Measurements from ENCODE around the gene MTHFD1L. TPM values are rescaled to one million over a fixed set of nuclear protein-coding genes. Genes with fewer than 3 reads are reported as not detected.

Gene MTHFD1L
- total RNA-seq, 1 experiment from 2014 or later = 47.8 TPM

GRCh38 chr6:151128763-151129370, 263.4 kb downstream of the MTHFD1L start:
- CTCF ChIA-PET = no interaction called here
- H3K36me3 Mint-ChIP-seq (ENCODE audit: insufficient read depth, unreplicated experiment) = no peaks in the 10 kb centered on the region
- H3K27me3 Mint-ChIP-seq (ENCODE audit: unreplicated experiment) = no peaks in the 10 kb centered on the region
- intact Hi-C loops (cut with micrococcal nuclease; ENCODE audit: unreplicated experiment) = no loop called here
- no peak for DNase-seq
- peaks cover 26% of the 10 kb centered on the region for H3K4me1 Mint-ChIP-seq (ENCODE audit: low read depth, unreplicated experiment)
- TF ChIP-seq, protein P1, sequence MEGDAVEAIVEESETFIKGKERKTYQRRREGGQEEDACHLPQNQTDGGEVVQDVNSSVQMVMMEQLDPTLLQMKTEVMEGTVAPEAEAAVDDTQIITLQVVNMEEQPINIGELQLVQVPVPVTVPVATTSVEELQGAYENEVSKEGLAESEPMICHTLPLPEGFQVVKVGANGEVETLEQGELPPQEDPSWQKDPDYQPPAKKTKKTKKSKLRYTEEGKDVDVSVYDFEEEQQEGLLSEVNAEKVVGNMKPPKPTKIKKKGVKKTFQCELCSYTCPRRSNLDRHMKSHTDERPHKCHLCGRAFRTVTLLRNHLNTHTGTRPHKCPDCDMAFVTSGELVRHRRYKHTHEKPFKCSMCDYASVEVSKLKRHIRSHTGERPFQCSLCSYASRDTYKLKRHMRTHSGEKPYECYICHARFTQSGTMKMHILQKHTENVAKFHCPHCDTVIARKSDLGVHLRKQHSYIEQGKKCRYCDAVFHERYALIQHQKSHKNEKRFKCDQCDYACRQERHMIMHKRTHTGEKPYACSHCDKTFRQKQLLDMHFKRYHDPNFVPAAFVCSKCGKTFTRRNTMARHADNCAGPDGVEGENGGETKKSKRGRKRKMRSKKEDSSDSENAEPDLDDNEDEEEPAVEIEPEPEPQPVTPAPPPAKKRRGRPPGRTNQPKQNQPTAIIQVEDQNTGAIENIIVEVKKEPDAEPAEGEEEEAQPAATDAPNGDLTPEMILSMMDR (IDR thresholded peaks at IDR 0.05; ENCODE audit: unreplicated experiment) = no peak
- H3K4me3 Mint-ChIP-seq (ENCODE audit: low read depth, unreplicated experiment) = no peak overlapping the region
- H3K27ac Mint-ChIP-seq (ENCODE audit: unreplicated experiment) = no peak overlapping the region
- H3K9me3 Mint-ChIP-seq (ENCODE audit: low read depth, unreplicated experiment) = no peaks in the 10 kb centered on the region
- BruUV-seq (replicated peaks) = no TSS peak

DNA sequence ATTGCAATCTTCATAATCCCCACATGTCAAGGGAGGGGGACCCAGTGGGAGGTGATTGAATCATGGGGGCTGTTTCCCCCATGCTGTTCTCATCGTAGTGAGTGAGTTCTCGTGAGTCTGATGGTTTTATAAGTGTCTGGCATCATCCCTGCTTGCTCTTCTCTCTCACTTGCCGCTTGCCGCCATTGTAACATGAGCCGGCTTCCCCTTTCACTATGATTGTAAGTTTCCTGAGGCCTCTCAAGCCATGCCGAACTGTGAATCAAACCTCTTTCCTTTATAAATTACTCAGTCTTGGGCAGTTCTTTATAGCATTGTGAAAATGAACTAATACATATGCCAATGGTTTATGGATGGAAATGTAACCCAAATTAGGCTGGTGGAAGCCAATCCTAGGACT, 264.8 kb downstream of the MTHFD1L start:
- CTCF ChIA-PET = no interaction called here
- TF ChIP-seq, protein P1 (IDR thresholded peaks at IDR 0.05; ENCODE audit: unreplicated experiment) = no peak
- H3K4me1 Mint-ChIP-seq (ENCODE audit: low read depth, unreplicated experiment) = peaks cover 26% of the 10 kb centered on the region
- intact Hi-C loops (cut with micrococcal nuclease; ENCODE audit: unreplicated experiment) = no loop called here
- H3K27me3 Mint-ChIP-seq (ENCODE audit: unreplicated experiment) = no peaks in the 10 kb centered on the region
- H3K27ac Mint-ChIP-seq (ENCODE audit: unreplicated experiment) = no peak overlapping the region
- H3K4me3 Mint-ChIP-seq (ENCODE audit: low read depth, unreplicated experiment) = no peak overlapping the region
- no peaks in the 10 kb centered on the region for H3K9me3 Mint-ChIP-seq (ENCODE audit: low read depth, unreplicated experiment)
- no TSS peak for BruUV-seq (replicated peaks)
- no peaks in the 10 kb centered on the region for H3K36me3 Mint-ChIP-seq (ENCODE audit: insufficient read depth, unreplicated experiment)
- DNase-seq = no peak

DNA sequence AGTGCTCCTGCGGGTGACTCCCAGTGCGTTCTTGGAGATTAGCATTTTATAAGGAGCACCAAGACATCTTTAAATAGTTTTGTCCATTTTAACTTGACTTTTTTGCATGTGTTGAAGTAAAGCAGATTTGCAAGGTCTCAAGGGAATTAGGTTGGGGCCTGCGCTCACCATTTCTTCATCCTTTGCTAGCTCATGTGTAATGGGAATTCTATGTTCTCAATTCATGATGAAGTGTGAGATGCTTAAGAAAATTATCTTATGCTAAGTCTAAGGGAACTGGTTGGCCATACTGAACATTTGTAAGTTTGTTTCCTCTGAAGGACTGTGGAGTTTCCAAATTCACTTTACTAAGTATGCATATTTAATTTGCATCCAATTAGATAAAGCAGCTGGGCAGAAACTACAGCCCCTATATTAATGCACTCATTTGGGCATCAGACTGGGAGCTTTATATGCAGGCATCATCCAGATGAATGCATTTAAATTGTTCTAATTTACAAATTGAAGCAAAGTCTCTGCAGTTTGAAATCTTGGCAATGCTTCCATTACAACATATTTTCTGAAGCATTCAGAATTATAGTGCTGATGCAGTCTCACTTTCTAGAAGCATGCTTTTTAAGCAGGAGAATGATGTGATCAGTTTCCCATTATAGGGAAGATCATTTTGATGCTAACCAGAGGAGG, 266.0 kb downstream of the MTHFD1L start:
- TF ChIP-seq, protein P1 (IDR thresholded peaks at IDR 0.05; ENCODE audit: unreplicated experiment) = no peak
- BruUV-seq (replicated peaks) = no TSS peak
- Mint-ChIP-seq H3K36me3 (ENCODE audit: insufficient read depth, unreplicated experiment) (no peaks in the 10 kb centered on the region), H3K4me3 (ENCODE audit: low read depth, unreplicated experiment) (no peak overlapping the region), H3K27me3 (ENCODE audit: unreplicated experiment) (no peaks in the 10 kb centered on the region), H3K27ac (ENCODE audit: unreplicated experiment) (no peak overlapping the region), H3K9me3 (ENCODE audit: low read depth, unreplicated experiment) (no peaks in the 10 kb centered on the region), H3K4me1 (ENCODE audit: low read depth, unreplicated experiment) (peaks cover 21% of the 10 kb centered on the region)
- CTCF ChIA-PET = no interaction called here
- DNase-seq = no peak
- intact Hi-C loops (cut with micrococcal nuclease; ENCODE audit: unreplicated experiment) = no loop called here

DNA sequence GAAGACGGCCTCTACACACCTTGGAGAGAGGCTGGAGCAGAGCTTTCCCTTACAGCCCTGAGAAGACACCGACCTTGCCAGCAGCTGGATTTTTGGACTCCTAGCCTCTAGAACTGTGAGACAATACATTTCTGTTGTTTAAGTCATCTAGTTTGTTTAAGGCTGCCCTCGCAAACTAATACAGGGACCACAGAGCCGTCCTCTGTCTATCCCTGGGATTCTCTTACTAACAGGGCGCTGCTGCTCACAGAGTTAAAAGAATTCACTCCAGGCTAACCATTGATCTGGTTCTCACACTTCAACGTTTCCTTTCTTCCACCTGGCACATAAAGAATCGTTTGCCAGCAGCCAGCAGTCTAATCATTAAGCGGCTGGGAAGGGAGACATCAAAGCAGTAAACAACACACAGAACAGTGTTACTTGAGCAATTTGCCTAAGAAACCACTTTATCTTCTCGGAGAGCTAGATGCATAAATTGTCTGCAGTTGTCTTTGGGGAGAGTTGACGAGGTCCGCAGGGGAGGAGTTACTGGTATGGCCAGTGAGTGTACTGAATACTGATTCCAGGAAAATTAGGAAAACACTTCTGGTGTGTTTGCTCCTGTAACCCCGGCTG, 270.7 kb downstream of the MTHFD1L start:
- no peaks in the 10 kb centered on the region for H3K27me3 Mint-ChIP-seq (ENCODE audit: unreplicated experiment)
- intact Hi-C loops (cut with micrococcal nuclease; ENCODE audit: unreplicated experiment) = no loop called here
- no peak for DNase-seq
- H3K36me3 Mint-ChIP-seq (ENCODE audit: insufficient read depth, unreplicated experiment) = no peaks in the 10 kb centered on the region
- H3K4me3 Mint-ChIP-seq (ENCODE audit: low read depth, unreplicated experiment) = no peak overlapping the region
- peaks cover 8% of the 10 kb centered on the region for H3K4me1 Mint-ChIP-seq (ENCODE audit: low read depth, unreplicated experiment)
- no peaks in the 10 kb centered on the region for H3K9me3 Mint-ChIP-seq (ENCODE audit: low read depth, unreplicated experiment)
- TF ChIP-seq, protein P1 (IDR thresholded peaks at IDR 0.05; ENCODE audit: unreplicated experiment) = no peak
- BruUV-seq (replicated peaks) = no TSS peak
- no peak overlapping the region for H3K27ac Mint-ChIP-seq (ENCODE audit: unreplicated experiment)
- CTCF ChIA-PET = no interaction called here

Data from Calu3 (cell line).